ENCODE data around the gene MAGEE1.

The MAGEE1 gene

DNA sequence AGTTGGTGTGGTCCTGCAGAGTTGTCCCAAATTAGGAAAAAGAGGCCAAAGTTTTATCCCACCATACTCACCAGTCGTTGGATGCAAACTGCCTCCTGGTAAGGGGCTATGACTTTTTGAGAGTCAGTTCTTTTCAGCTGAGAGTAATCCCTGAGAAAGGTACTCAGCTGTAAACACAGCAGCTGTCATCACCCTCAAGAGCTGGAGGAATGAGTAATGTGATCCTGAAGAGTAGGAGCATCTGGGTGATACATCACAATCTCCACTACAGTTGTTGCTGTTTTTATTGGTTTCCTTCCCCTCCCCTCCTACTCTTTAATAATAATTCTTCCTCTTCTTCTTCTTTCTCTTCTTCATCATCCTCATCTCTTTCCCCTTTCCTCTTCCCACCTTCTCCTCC is 5.7 kb downstream of the MAGEE1 start:
- no peak for DNase-seq (ENCODE audit: low read depth, low spot score)
- TF ChIP-seq CTCF (IDR thresholded peaks at IDR 0.05; ENCODE audit: insufficient read depth, low read length, missing control alignments): no peak
- H3K4me3 ChIP-seq (ENCODE audit: low read depth, low read length): no peak overlapping the region
- CTCF ChIA-PET: no interaction called here
- POLR2A ChIA-PET: no interaction called here

GRCh38 chrX:76434103-76434741 is 6.7 kb downstream of the MAGEE1 start:
- no peak for DNase-seq (ENCODE audit: low read depth, low spot score)
- TF ChIP-seq CTCF (IDR thresholded peaks at IDR 0.05; ENCODE audit: insufficient read depth, low read length, missing control alignments): no peak
- no peak overlapping the region for H3K4me3 ChIP-seq (ENCODE audit: low read depth, low read length)
- ChIA-PET POLR2A (no interaction called here), CTCF (no interaction called here)

DNA sequence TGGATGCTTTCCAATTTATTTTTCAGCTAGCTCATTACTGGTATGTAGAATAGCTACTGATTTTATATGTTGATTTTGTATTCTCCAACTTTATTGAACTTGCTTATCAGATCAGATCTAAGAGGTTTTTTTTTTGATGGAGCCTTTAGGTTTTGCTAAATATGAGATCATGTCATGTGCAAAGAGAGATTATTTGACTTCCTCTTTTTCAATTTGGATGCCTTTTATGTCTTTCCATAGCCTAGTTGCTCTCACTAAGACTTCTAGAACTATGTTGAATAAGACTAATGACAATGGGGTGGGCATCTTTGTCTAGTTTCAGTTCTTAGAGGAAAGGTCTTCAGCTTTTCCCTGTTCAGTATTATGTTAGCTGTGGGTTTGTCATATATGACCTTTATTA is 11.7 kb downstream of the MAGEE1 start:
- H3K4me3 ChIP-seq (ENCODE audit: low read depth, low read length): no peak overlapping the region
- POLR2A ChIA-PET: no interaction called here
- TF ChIP-seq CTCF (IDR thresholded peaks at IDR 0.05; ENCODE audit: insufficient read depth, low read length, missing control alignments): no peak
- no peak for DNase-seq (ENCODE audit: low read depth, low spot score)
- CTCF ChIA-PET: interaction anchor here (0.6 kb wide), 1 partner anchor 1211 kb away, joined by 3 read pairs; no protein-coding TSS in a partner anchor

DNA sequence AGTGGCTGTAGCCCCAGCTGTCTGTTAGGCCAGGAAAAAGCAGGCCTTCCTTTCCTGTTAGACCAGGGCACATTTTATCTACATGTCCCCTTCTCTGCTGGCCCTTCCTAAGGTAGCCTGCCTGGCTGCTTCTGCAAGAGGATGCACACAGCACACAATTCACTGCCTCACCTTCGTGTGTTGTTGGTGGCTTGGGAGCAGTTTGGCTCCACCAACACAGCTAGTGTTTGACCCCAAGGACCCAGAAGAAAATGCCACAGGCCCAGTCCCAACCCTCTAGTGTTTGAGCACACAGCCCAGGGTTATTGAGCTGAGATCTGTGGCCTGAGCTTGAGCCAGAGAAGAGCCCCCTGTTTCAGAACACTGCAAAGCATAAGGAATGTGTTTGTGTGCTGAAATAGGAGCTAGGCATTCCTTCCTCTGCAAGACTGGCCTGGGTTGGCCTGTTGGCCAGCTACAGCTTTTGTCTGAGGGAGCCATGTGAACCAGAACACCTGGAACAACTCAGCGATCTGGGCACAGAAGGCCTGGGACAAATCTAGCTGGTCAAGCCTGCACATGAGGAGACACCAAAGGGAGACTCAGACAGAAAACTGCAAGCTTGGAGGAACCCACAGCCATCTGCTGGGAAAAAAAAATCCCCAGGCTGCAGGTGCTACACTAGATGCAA is 26.4 kb downstream of the MAGEE1 start:
- CTCF ChIA-PET: interaction anchor here (1.0 to 4.6 kb wide), 5 partner anchors 9 to 306 kb away, joined by 3 to 41 read pairs (median 4); no protein-coding TSS in a partner anchor
- POLR2A ChIA-PET: no interaction called here
- H3K4me3 ChIP-seq (ENCODE audit: low read depth, low read length): no peak overlapping the region
- no peak for DNase-seq (ENCODE audit: low read depth, low spot score)
- TF ChIP-seq CTCF (IDR thresholded peaks at IDR 0.05; ENCODE audit: insufficient read depth, low read length, missing control alignments): no peak

DNA sequence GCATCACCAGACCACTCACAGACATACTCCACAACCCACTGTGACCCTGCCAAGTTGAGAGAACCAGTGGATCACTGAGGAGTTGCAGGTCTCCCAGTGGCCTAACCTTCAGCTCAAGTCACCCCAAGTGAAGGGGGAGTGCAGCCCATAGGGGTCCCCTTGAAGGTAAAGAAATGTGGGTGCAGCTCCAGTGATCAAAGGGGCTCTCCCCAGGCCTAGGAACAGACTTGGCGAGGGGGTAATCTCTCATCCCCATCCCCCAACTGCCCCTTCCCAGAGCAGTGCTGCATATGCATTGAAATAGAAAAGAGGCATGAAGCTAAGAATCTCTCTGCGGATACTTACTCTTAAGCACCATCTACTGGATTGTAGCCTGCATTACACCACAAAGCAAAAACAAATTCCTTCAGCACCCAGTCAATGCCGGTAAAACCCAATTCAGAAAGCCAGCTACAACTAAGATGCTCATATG is 27.0 kb downstream of the MAGEE1 start:
- H3K4me3 ChIP-seq (ENCODE audit: low read depth, low read length): no peak overlapping the region
- CTCF ChIA-PET: interaction anchor here (0.7 to 4.6 kb wide), 6 partner anchors 10 to 307 kb away, joined by 3 to 41 read pairs (median 4); no protein-coding TSS in a partner anchor
- TF ChIP-seq CTCF (IDR thresholded peaks at IDR 0.05; ENCODE audit: insufficient read depth, low read length, missing control alignments): peak; percentile 38
- no peak for DNase-seq (ENCODE audit: low read depth, low spot score)
- POLR2A ChIA-PET: no interaction called here

- DNase-seq (ENCODE audit: low read depth, low spot score): no peak
- ChIA-PET POLR2A (no interaction called here), CTCF (no interaction called here)
- TF ChIP-seq CTCF (IDR thresholded peaks at IDR 0.05; ENCODE audit: insufficient read depth, low read length, missing control alignments): no peak
- no peak overlapping the region for H3K4me3 ChIP-seq (ENCODE audit: low read depth, low read length)
Observed at GRCh38 chrX:76477353-76477752, 49.8 kb downstream of the MAGEE1 start.

All from AG04449 (cell line).